Nephron progenitor cell (in vitro differentiated cells): ENCODE measurements around the gene PRKAG2.
A peak's percentile ranks its signal among the peaks of the same experiment; 100 is the strongest.

Experiments
- DNase-seq: peaks from one replicate; pipeline ENCODE4 v3.0.0; 2021
- H3K27ac Mint-ChIP-seq: 2 replicates; pipeline ENCODE4 v1.8.0; 2021; ENCODE audit warnings: mild to moderate bottlenecking, moderate library complexity, mixed read lengths
- H3K27me3 Mint-ChIP-seq: 2 replicates; pipeline ENCODE4 v1.8.0; 2021; ENCODE audit warnings: mild to moderate bottlenecking, low read depth, mixed read lengths; ENCODE audit not compliant: poor library complexity
- H3K36me3 Mint-ChIP-seq: 2 replicates; pipeline ENCODE4 v1.8.0; 2021; ENCODE audit warnings: low read depth, mixed read lengths
- H3K4me1 Mint-ChIP-seq: 2 replicates; pipeline ENCODE4 v1.8.0; 2021; ENCODE audit warnings: mixed read lengths
- H3K4me3 Mint-ChIP-seq: 2 replicates; pipeline ENCODE4 v1.8.0; 2021; ENCODE audit warnings: mild to moderate bottlenecking, moderate library complexity, mixed read lengths
- H3K9me3 Mint-ChIP-seq: 2 replicates; pipeline ENCODE4 v1.8.0; 2021; ENCODE audit warnings: mild to moderate bottlenecking, moderate library complexity, mixed read lengths
- CTCF ChIP-seq: fragments of 200-600 bp; sonication (generic); IDR thresholded peaks from 2 replicates; pipeline ENCODE4 v1.5.0; 2021; ENCODE audit warnings: antibody characterized with exemption

Gene PRKAG2

GRCh38 chr7:151809864-151810170, 67.1 kb downstream of the PRKAG2 start:
- DNase-seq, result no peak
- Mint-ChIP-seq H3K4me3 (no peak overlapping the region), H3K27ac (peak overlapping the region; percentile 27), H3K9me3 (peaks cover 4% of the 10 kb centered on the region), H3K4me1 (peaks cover 67% of the 10 kb centered on the region), H3K27me3 (peaks cover 45% of the 10 kb centered on the region), H3K36me3 (no peaks in the 10 kb centered on the region)
- TF ChIP-seq CTCF, result no peak

GRCh38 chr7:151809146-151809863, 67.6 kb downstream of the PRKAG2 start:
- TF ChIP-seq CTCF, result no peak
- Mint-ChIP-seq H3K27me3 (peaks cover 43% of the 10 kb centered on the region), H3K4me1 (peaks cover 63% of the 10 kb centered on the region), H3K9me3 (peaks cover 4% of the 10 kb centered on the region), H3K27ac (peak overlapping the region; percentile 27), H3K36me3 (no peaks in the 10 kb centered on the region), H3K4me3 (no peak overlapping the region)
- no peak for DNase-seq

- peaks cover 41% of the 10 kb centered on the region for H3K27me3 Mint-ChIP-seq
- H3K4me3 Mint-ChIP-seq, result no peak overlapping the region
- no peaks in the 10 kb centered on the region for H3K36me3 Mint-ChIP-seq
- H3K27ac Mint-ChIP-seq, result no peak overlapping the region
- no peak for TF ChIP-seq CTCF
- H3K4me1 Mint-ChIP-seq, result peaks cover 56% of the 10 kb centered on the region
- peaks cover 4% of the 10 kb centered on the region for H3K9me3 Mint-ChIP-seq
- no peak for DNase-seq
These were observed 68.3 kb downstream of the PRKAG2 start for GRCh38 chr7:151808400-151809145.

GRCh38 chr7:151807846-151808245, 69.1 kb downstream of the PRKAG2 start:
- Mint-ChIP-seq H3K4me3 (no peak overlapping the region), H3K4me1 (peaks cover 49% of the 10 kb centered on the region), H3K36me3 (no peaks in the 10 kb centered on the region), H3K27me3 (peaks cover 41% of the 10 kb centered on the region), H3K9me3 (peaks cover 4% of the 10 kb centered on the region), H3K27ac (no peak overlapping the region)
- DNase-seq, result no peak
- no peak for TF ChIP-seq CTCF

- H3K4me3 Mint-ChIP-seq, result no peak overlapping the region
- H3K36me3 Mint-ChIP-seq, result no peaks in the 10 kb centered on the region
- H3K9me3 Mint-ChIP-seq, result peaks cover 4% of the 10 kb centered on the region
- TF ChIP-seq CTCF, result no peak
- no peak for DNase-seq
- no peak overlapping the region for H3K27ac Mint-ChIP-seq
- peaks cover 42% of the 10 kb centered on the region for H3K4me1 Mint-ChIP-seq
- H3K27me3 Mint-ChIP-seq, result peaks cover 43% of the 10 kb centered on the region
These were observed 69.8 kb downstream of the PRKAG2 start for GRCh38 chr7:151806952-151807775.
